Activated CD8-positive, alpha-beta T cell treated with anti-CD3 and anti-CD28 coated beads, Interleukin-2, amount 10 ng/mL, durations not matched to agents 7 days and 5 days (primary cell): ENCODE measurements around the gene KCNK7. TPM values are rescaled to one million over a fixed set of nuclear protein-coding genes. Genes with fewer than 3 reads are reported as not detected.

ENCODE experiments used
- ATAC-seq: fragments of 150-1000 bp; cut with Tn5 transposase; one replicate; pipeline ENCODE4 v1.10.0; 2021; ENCODE audit warnings: moderate library complexity
- CTCF ChIA-PET: fragments of 350-600 bp; sonication (Branson Sonifier 250); formaldehyde crosslinking; loops from one replicate; lab custom pipeline; 2021; ENCODE audit warnings: antibody characterized with exemption; lab: Charles Lee
- POLR2A ChIA-PET: fragments of 350-600 bp; sonication (Branson Sonifier 250); formaldehyde crosslinking; loops from one replicate; lab custom pipeline; 2021; ENCODE audit warnings: antibody characterized with exemption; lab: Charles Lee
- DNase-seq: peaks from one replicate; pipeline ENCODE4 v3.0.0-alpha.2; 2020
- H3K27ac Mint-ChIP-seq: one replicate; pipeline ENCODE4 v1.8.0; 2021; ENCODE audit warnings: mild to moderate bottlenecking, mixed read lengths
- H3K27me3 Mint-ChIP-seq: one replicate; pipeline ENCODE4 v1.8.0; 2021; ENCODE audit warnings: low read depth, mixed read lengths
- H3K36me3 Mint-ChIP-seq: one replicate; pipeline ENCODE4 v1.8.0; 2021; ENCODE audit warnings: low read depth, mixed read lengths
- H3K4me1 Mint-ChIP-seq: one replicate; pipeline ENCODE4 v1.8.0; 2021; ENCODE audit warnings: low read depth, mixed read lengths
- H3K4me3 Mint-ChIP-seq: one replicate; pipeline ENCODE4 v1.8.0; 2021; ENCODE audit warnings: mild to moderate bottlenecking, mixed read lengths
- H3K9me3 Mint-ChIP-seq: one replicate; pipeline ENCODE4 v1.8.0; 2022; ENCODE audit warnings: mixed read lengths; ENCODE audit not compliant: insufficient read depth
- total RNA-seq, 2 experiments: library from RNA; stranded (reverse); gene quantifications; one replicate each; pipeline ENCODE4 v1.2.3, GENCODE V29; 2021

KCNK7 gene
- total RNA-seq, 2 experiments from 2014 or later: 0.95 to 0.99 TPM

- H3K4me1 Mint-ChIP-seq: peaks cover 67% of the 10 kb centered on the region
- peak within 1 kb of the TSS; percentile 98 for H3K4me3 Mint-ChIP-seq
- ChIA-PET POLR2A (interaction anchor here (0.6 to 3.5 kb wide), 14 partner anchors 12 to 220 kb away, joined by 3 to 50 read pairs (median 6); partner anchors contain the start of genes CFL1, KAT5, MAP3K11 and PCNX3), CTCF (interaction anchor here (0.9 to 3.3 kb wide), 13 partner anchors 12 to 246 kb away, joined by 3 to 25 read pairs (median 5); partner anchors contain the start of genes FAM89B, MAP3K11 and PCNX3)
- DNase-seq: peak; percentile 72
- peak within 1 kb of the TSS; percentile 98 for H3K27ac Mint-ChIP-seq
- H3K9me3 Mint-ChIP-seq: no peaks in the 10 kb centered on the region
- H3K36me3 Mint-ChIP-seq: peaks cover 66% of the 10 kb centered on the region
- peak; percentile 55 for ATAC-seq
- no peaks in the 10 kb centered on the region for H3K27me3 Mint-ChIP-seq
Observed at GRCh38 chr11:65637794-65638419, 42.3 kb upstream of the KCNK7 start, which contains the start of gene SIPA1. TSS of gene SIPA1 (plus strand) at chr11:65638101. CDS start at chr11:65640922, 2,821 bp downstream.

- Mint-ChIP-seq H3K4me3 (peak overlapping the region; percentile 98), H3K9me3 (no peaks in the 10 kb centered on the region), H3K27ac (peak overlapping the region; percentile 98), H3K36me3 (peaks cover 61% of the 10 kb centered on the region), H3K27me3 (no peaks in the 10 kb centered on the region), H3K4me1 (peaks cover 65% of the 10 kb centered on the region)
- ATAC-seq (no peak), DNase-seq (no peak)
- CTCF ChIA-PET: interaction anchor here (1.0 to 3.3 kb wide), 6 partner anchors 11 to 96 kb away, joined by 3 to 25 read pairs (median 7); no protein-coding TSS in a partner anchor
- POLR2A ChIA-PET: interaction anchor here (1.2 to 3.3 kb wide), 7 partner anchors 11 to 26 kb away, joined by 3 to 24 read pairs (median 8); partner anchors contain the start of genes MAP3K11, PCNX3 and RELA
Observed at GRCh38 chr11:65637032-65637557, 41.5 kb upstream of the KCNK7 start.

- no peak overlapping the region for H3K4me3 Mint-ChIP-seq
- peaks cover 58% of the 10 kb centered on the region for H3K36me3 Mint-ChIP-seq
- DNase-seq: no peak
- H3K27me3 Mint-ChIP-seq: no peaks in the 10 kb centered on the region
- ATAC-seq: no peak
- POLR2A ChIA-PET: interaction anchor here (1.2 to 1.3 kb wide), 2 partner anchors 11 to 416 kb away, joined by 3 read pairs; partner anchors contain the start of gene SF3B2
- no peaks in the 10 kb centered on the region for H3K9me3 Mint-ChIP-seq
- H3K27ac Mint-ChIP-seq: peak overlapping the region; percentile 98
- peaks cover 62% of the 10 kb centered on the region for H3K4me1 Mint-ChIP-seq
- CTCF ChIA-PET: interaction anchor here (0.6 to 1.7 kb wide), 3 partner anchors 10 to 193 kb away, joined by 3 to 5 read pairs (median 4); no protein-coding TSS in a partner anchor
Observed at GRCh38 chr11:65636108-65637031, 40.8 kb upstream of the KCNK7 start.

- DNase-seq: no peak
- ChIA-PET CTCF (interaction anchor here (1.7 kb wide), 1 partner anchor 9 kb away, joined by 5 read pairs; no protein-coding TSS in a partner anchor), POLR2A (interaction anchor here (1.3 kb wide), 1 partner anchor 417 kb away, joined by 3 read pairs; the partner anchor contains the start of gene SF3B2)
- Mint-ChIP-seq H3K4me1 (peaks cover 53% of the 10 kb centered on the region), H3K4me3 (no peak overlapping the region), H3K36me3 (peaks cover 50% of the 10 kb centered on the region), H3K27ac (peak overlapping the region; percentile 86), H3K27me3 (no peaks in the 10 kb centered on the region), H3K9me3 (no peaks in the 10 kb centered on the region)
- ATAC-seq: no peak
Observed at GRCh38 chr11:65634905-65635731, 39.5 kb upstream of the KCNK7 start.

GRCh38 chr11:65634440-65634839 is 38.8 kb upstream of the KCNK7 start:
- DNase-seq: no peak
- POLR2A ChIA-PET: interaction anchor here (1.0 kb wide), 2 partner anchors 8 to 19 kb away, joined by 3 to 4 read pairs; partner anchors contain the start of gene PCNX3
- H3K27ac Mint-ChIP-seq: peak overlapping the region; percentile 86

GRCh38 chr11:65634109-65634436 is 38.5 kb upstream of the KCNK7 start:
- H3K9me3 Mint-ChIP-seq: no peaks in the 10 kb centered on the region
- POLR2A ChIA-PET: interaction anchor here (1.0 to 1.4 kb wide), 3 partner anchors 9 to 19 kb away, joined by 3 to 4 read pairs (median 3); partner anchors contain the start of gene PCNX3

More at GRCh38 chr11:65634440-65634839, 38.8 kb upstream of the KCNK7 start:
- Mint-ChIP-seq H3K9me3 (no peaks in the 10 kb centered on the region), H3K4me3 (no peak overlapping the region), H3K4me1 (peaks cover 46% of the 10 kb centered on the region), H3K27me3 (no peaks in the 10 kb centered on the region), H3K36me3 (peaks cover 45% of the 10 kb centered on the region)
- CTCF ChIA-PET: interaction anchor here (1.7 kb wide), 1 partner anchor 8 kb away, joined by 5 read pairs; no protein-coding TSS in a partner anchor
- no peak for ATAC-seq

GRCh38 chr11:65633390-65634108 is 37.9 kb upstream of the KCNK7 start:
- no peak for ATAC-seq
- DNase-seq: peak; percentile 53
- peak overlapping the region; percentile 86 for H3K27ac Mint-ChIP-seq
- no peaks in the 10 kb centered on the region for H3K27me3 Mint-ChIP-seq
- H3K36me3 Mint-ChIP-seq: peaks cover 47% of the 10 kb centered on the region
- no peaks in the 10 kb centered on the region for H3K9me3 Mint-ChIP-seq
- peaks cover 40% of the 10 kb centered on the region for H3K4me1 Mint-ChIP-seq
- CTCF ChIA-PET: interaction anchor here (1.2 kb wide), 2 partner anchors 17 to 24 kb away, joined by 3 read pairs; no protein-coding TSS in a partner anchor
- POLR2A ChIA-PET: interaction anchor here (0.8 to 1.4 kb wide), 5 partner anchors 9 to 36 kb away, joined by 3 to 4 read pairs (median 3); partner anchors contain the start of gene PCNX3
- H3K4me3 Mint-ChIP-seq: no peak overlapping the region

More at GRCh38 chr11:65634109-65634436, 38.5 kb upstream of the KCNK7 start:
- CTCF ChIA-PET: no interaction called here
- H3K27me3 Mint-ChIP-seq: no peaks in the 10 kb centered on the region
- peaks cover 47% of the 10 kb centered on the region for H3K36me3 Mint-ChIP-seq
- ATAC-seq: no peak
- no peak overlapping the region for H3K4me3 Mint-ChIP-seq
- H3K4me1 Mint-ChIP-seq: peaks cover 45% of the 10 kb centered on the region
- no peak for DNase-seq
- H3K27ac Mint-ChIP-seq: peak overlapping the region; percentile 86

- H3K27me3 Mint-ChIP-seq: no peaks in the 10 kb centered on the region
- ChIA-PET CTCF (no interaction called here), POLR2A (interaction anchor here (0.9 to 1.2 kb wide), 2 partner anchors 10 to 42 kb away, joined by 3 read pairs; no protein-coding TSS in a partner anchor)
- ATAC-seq (no peak), DNase-seq (no peak)
- H3K27ac Mint-ChIP-seq: no peak overlapping the region
- no peaks in the 10 kb centered on the region for H3K9me3 Mint-ChIP-seq
- H3K4me3 Mint-ChIP-seq: no peak overlapping the region
- peaks cover 33% of the 10 kb centered on the region for H3K4me1 Mint-ChIP-seq
- H3K36me3 Mint-ChIP-seq: peaks cover 52% of the 10 kb centered on the region
Observed at GRCh38 chr11:65630215-65630614, 34.6 kb upstream of the KCNK7 start.

- peaks cover 48% of the 10 kb centered on the region for H3K36me3 Mint-ChIP-seq
Observed at GRCh38 chr11:65629579-65629978, 34.0 kb upstream of the KCNK7 start.

More at GRCh38 chr11:65629579-65629978, 34.0 kb upstream of the KCNK7 start:
- DNase-seq (no peak), ATAC-seq (no peak)
- CTCF ChIA-PET: no interaction called here
- H3K9me3 Mint-ChIP-seq: no peaks in the 10 kb centered on the region
- peaks cover 27% of the 10 kb centered on the region for H3K4me1 Mint-ChIP-seq
- no peak overlapping the region for H3K4me3 Mint-ChIP-seq
- H3K27me3 Mint-ChIP-seq: no peaks in the 10 kb centered on the region
- POLR2A ChIA-PET: interaction anchor here (0.9 kb wide), 1 partner anchor 11 kb away, joined by 3 read pairs; no protein-coding TSS in a partner anchor
- no peak overlapping the region for H3K27ac Mint-ChIP-seq
